ENCODE data around the gene C3orf38.

The C3orf38 gene

GRCh38 chr3:88149509-88150362 is at the start of gene C3orf38:
C3orf38 (plus strand) TSS chr3:88149959; CDS start chr3:88150053, 94 bp downstream.
- DNase-seq (ENCODE audit: low spot score) = peak; percentile 91
- Histone ChIP-seq H3K27ac (peak within 1 kb of the TSS; percentile 93 to 96), H3K4me3 (peak within 1 kb of the TSS; percentile 87)
- TF ChIP-seq CTCF (IDR thresholded peaks at IDR 0.05) = no peak

- no peak overlapping the region for H3K4me3 ChIP-seq
- no peak for TF ChIP-seq CTCF (IDR thresholded peaks at IDR 0.05)
- DNase-seq (ENCODE audit: low spot score) = no peak
- H3K27ac ChIP-seq = no peak overlapping the region
Measured at GRCh38 chr3:88101142-88101541, 48.6 kb upstream of the C3orf38 start.

- Histone ChIP-seq H3K27ac (no peak overlapping the region), H3K4me3 (no peak overlapping the region)
- no peak for DNase-seq (ENCODE audit: low spot score)
- no peak for TF ChIP-seq CTCF (IDR thresholded peaks at IDR 0.05)
Measured at GRCh38 chr3:88105325-88105724, 44.4 kb upstream of the C3orf38 start.

GRCh38 chr3:88112289-88112688 is 37.5 kb upstream of the C3orf38 start:
- no peak for TF ChIP-seq CTCF (IDR thresholded peaks at IDR 0.05)
- no peak overlapping the region for H3K4me3 ChIP-seq
- no peak overlapping the region for H3K27ac ChIP-seq
- DNase-seq (ENCODE audit: low spot score) = no peak

GRCh38 chr3:88113311-88114162 is 36.2 kb upstream of the C3orf38 start:
- Histone ChIP-seq H3K4me3 (no peak overlapping the region), H3K27ac (no peak overlapping the region)
- no peak for DNase-seq (ENCODE audit: low spot score)
- TF ChIP-seq CTCF (IDR thresholded peaks at IDR 0.05) = peak; percentile 38

- TF ChIP-seq CTCF (IDR thresholded peaks at IDR 0.05) = no peak
- no peak for DNase-seq (ENCODE audit: low spot score)
- Histone ChIP-seq H3K27ac (no peak overlapping the region), H3K4me3 (no peak overlapping the region)
Measured at GRCh38 chr3:88114878-88115549, 34.7 kb upstream of the C3orf38 start.
